HG02870 (cell line): ENCODE results near the gene BST1.
"Not testable (repeated sequence)": the region's sequence is repeated elsewhere in the genome, so short reads cannot be mapped to it uniquely, and the experiment has no call there.

Source experiments
- ATAC-seq: cut with Tn5 transposase; IDR thresholded peaks from one replicate; pipeline ENCODE4 v1.9.1; 2021; ENCODE audit warnings: mild to moderate bottlenecking, moderate library complexity; ENCODE audit not compliant: unreplicated experiment

Gene BST1

DNA sequence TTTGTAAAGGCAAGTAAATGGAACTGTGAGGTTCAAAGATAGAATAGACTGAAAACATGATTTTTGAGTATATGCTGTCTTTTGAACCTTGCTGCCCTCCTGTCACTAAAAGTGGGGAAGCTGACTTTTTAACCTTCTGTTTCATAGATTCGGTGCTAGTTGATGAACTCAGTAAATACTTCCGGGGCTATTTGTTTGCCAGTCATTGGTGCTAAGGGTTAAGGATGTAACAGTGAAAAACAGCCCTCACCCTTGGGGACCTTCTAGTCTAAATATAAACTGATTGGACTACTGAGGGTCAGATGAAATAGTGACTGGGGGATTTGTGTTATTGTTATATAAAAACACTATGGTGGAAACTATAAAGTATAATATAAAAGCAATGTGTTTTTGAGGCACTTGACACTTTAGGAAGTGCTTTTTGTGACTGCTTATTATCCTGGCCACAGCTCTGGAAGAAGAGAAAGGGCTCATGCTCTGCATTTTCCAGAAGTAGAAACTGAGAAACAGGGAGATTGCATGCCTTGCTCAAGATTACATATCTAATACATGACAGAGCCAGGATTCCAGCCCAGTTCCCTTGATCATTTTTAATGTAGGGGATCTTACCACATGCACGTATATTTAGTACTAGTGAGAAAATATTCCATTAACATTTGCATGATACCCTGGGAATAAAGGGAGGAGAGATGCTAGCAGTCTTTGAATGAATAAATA, 3.9 kb downstream of the BST1 start:
- ATAC-seq, result no peak

DNA sequence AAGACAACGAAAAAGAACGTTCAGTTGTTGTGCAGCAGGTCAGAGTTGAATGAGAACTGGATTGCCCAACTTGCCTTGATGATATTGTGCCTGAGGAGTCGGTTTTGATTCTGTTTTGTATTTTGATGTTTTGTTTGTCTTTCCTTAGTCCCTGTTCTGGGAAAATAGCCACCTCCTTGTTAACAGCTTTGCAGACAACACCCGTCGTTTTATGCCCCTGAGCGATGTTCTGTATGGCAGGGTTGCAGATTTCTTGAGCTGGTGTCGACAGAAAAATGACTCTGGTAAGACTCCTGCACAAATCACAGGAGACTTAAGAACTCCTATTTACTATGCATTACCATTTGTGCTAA, 4.5 kb downstream of the BST1 start:
- ATAC-seq, result no peak

DNA sequence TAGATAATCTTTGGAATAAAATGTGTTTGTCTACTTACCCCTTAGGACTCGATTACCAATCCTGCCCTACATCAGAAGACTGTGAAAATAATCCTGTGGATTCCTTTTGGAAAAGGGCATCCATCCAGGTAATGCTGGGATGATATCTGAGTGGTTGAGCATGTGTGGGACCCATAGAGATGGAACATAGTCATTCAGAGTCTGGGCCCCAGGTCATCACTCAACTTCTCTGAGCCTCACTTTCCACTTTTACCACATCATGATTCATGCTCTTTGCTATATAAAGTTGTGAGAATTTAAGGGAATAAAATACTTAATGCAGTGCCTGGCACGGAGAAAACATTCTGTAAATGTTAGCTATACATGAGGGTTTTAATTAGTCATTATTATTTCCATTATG, 8.9 kb downstream of the BST1 start:
- no peak for ATAC-seq

DNA sequence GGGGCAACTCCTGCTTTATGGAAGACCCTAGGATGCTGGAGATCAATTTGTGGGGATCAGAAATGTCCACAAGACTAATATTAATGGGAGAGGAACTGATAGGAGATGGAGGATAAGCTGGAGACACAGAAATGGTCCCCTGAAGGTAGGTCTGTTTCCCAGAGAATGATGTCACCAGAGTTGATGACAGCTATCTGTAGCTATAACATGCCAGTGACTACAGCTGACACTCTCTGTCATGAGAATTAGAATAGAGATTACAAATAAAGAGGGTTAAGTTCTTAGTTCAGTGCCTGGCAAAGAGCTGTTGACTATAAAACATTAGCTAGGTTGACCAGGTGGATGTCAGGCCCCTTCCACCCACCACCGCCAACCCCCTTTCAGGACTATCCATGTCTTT, 9.3 kb downstream of the BST1 start:
- no peak for ATAC-seq

DNA sequence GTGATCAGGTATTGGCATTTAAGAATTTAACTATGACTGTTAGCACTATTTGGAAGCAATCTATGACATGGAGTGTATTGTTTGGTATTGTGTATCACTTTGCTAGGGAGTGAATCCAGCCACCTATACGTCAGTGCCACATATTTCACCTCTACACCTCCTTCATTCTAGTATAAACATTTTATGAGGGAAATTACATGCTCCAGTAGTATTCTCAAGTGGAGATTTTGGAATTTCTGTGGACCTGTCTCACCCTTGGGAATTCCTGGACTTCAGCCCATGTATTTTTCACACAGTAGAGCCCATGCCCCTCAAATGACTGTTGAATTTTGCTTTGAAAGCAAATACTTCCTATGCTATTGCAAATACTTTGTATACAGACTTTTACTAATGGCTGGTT, 11.3 kb downstream of the BST1 start:
- no peak for ATAC-seq

DNA sequence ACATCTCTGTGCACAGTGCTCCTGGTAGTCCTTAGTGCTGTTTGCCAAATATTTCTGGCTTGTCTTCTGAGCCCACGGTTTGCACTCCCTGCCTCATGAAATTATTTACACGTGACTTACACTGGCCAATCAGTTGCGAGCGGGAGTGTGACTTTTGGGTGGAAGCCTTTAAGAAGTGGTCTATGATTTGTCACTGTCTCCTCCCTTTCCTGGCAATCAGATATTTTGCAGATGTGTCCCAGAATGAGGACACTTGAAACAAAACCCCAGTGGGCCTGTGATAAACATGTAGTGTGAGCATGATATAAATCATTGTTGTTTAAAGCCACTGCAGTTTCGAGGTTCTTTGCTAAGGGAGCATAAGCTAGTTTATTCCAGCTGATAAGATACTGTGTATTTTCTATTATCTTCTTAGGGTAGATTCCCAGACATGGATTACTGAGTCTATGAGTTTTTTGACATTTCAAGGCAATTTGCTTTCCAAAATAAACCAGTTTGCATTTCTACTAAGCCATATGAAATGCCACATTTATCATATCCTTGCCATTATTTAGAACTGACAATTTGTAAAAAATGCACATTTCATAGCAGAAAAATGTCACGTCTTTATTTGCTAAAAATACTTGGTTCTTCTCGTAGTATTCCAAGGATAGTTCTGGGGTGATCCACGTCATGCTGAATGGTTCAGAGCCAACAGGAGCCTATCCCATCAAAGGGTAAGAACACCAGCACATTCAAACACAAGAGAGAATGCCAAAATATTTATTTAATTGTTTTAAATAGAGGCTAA, 12.0 kb downstream of the BST1 start:
- no peak for ATAC-seq

DNA sequence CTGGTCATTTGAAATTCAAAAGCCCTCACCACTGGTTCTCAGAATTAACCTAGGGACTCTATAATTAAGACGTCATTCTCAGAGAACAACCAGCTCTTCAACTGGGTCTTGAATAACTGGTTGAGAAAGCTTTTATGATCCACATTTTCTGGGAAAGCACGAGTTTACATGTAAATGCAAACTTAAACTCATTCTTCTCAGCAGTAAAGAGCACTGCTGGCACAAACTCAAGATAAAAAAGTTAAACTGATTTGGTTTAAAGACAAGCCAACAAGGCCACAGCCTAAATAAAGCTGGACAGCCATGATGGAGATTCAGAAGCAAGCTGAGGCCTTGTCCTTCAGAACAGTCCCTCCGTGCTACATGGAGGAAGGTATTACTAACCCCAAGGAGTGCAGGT, 13.2 kb downstream of the BST1 start:
- no peak for ATAC-seq

DNA sequence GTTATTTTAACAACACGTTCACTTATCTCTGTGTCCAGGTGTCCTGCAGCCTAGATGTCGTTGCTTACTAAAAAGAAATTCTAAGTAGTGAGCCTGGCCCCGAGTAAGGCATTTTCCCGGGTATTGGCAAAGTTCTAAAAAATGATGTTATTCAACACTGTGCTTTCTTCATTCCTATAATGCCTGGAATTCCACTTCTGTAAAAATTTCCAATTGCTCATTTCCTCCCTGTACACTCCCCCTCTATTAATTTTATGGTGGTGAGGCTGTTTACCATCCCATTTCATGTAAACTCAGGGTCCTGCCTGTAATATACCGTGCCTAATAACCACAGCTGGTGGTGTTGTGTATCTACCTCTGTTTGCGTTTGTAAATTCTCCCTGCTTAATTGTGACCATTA, 14.2 kb downstream of the BST1 start:
- ATAC-seq, result no peak

DNA sequence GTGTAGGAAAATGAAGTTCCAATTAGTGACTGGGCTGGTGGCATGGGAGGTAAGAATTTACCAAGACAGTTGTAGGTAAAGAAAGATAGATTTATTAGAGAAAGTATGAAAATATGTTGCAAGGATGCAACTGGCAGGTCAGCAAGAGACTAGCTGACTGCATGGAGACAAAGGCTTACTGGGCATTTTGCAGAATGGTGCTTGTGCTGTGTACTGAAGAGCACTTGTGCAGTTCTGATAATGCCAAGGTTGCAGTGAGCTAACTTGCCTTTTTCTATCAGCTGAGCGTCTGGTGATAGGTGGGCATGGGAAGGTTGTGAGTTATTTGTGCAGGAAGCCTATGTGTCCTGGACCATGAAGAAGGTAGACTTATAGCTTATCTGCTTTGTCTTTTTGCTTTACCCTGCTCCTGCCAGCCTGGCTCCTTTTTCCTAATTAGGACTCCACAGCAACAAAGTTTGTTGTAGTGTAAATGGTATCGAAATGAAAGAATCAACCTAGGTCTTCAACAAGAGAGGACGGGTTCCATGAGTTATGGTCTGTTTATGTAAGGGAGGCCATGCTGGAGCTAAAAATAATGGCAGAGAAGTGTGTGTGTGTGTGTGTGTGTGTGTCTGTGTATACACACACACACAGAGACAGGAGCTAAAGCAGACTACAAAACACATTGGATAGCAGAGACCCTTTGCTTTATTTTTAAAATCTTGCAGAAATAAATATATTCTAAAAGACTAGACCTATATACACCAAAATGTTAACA, 15.0 kb downstream of the BST1 start:
- no peak for ATAC-seq

DNA sequence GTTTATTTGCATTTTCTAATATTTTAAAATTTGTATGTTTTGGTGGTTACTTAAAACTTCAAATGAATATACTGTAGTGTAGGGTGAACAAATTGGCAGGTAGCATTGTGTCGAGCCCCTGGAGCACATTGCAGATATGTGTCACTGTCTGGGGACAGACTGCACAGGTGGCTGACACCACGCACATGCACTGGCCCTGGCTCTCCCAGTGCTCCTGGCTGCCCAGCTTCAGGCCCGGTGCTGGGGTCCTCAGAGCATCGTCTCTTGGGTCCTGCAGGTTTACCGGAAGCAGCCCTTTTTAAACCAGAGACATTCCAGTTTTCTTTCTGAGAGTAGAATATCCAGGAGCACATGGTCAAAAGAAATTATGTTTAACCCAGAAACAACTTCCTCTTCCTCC, 15.6 kb downstream of the BST1 start:
- ATAC-seq, result no peak

DNA sequence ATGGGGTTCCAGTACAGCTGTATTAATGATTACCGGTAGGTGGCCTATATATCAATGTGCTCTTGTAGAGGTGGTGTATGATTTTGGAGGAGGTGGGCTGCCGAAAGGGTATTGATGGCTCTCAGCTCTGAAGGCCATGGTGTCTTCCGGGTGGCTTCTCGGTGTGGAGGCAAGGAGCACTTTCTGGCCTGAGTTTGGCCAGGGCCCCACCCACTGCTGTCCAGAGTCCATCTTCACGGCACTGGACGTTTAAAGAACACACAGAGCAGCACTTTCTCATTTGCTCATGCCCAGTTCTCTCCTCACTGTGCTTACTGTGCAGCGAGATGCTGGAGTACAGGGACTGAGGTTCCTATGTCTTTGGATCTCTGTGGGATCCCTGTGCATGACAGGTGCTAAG, 16.1 kb downstream of the BST1 start:
- no peak for ATAC-seq

DNA sequence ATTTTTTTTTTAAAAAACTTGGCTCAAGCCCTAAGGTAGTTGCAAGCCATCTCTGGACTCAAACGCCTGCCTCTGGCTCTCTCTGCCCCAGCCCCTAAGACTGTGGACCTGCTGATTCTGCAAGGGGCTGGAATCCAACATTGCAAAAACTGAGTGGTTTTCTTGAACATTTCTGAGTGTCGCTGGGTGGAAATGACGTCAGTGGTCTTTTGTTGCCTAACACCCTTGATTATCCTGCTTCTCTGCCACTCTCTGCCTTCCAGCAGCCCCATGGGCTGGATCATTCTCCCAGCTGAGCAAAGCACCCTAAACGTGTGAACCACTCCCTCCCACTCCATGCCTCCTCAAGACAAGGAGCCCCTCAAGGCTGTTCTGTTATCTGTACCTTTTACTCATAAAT, 16.6 kb downstream of the BST1 start:
- no peak for ATAC-seq

DNA sequence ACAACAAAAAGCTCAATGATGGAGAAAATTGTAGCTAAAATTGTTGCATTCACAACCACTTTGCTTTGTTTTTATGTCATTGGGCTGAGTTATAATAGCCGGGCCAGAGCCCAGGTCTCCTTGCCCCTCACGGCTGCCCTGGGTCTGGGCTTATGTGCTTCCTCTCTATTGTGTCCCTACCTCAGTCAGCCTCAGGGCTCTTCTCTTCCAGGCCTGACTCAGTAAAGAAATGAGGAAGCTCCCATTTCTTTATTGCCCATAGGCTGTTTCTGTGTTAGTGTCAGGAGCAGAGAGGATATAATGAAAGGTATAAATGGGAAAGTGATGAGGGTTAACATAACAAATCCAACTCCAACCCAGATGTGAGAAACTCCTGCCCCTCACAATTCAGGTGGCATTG, 18.0 kb downstream of the BST1 start:
- ATAC-seq, result no peak

DNA sequence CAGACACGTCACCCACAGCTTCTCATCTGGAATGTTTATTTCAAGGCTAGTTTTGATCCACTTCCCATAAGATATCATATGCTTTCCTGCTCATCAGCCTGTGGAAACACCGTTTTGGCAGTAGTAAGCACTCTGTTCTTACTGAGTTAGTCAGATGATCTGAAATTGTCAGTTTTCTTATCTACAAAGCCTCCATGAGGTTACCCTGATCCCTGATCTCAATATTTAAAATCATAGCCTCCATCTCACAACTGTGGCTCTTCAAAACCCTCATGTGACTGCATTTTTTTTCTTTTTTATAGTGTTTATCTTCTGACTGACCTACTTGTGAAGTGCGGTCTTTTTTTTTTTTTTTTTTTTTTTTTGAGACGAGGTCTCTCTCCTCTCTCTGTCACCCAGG, 22.7 kb downstream of the BST1 start:
- ATAC-seq, result no peak

DNA sequence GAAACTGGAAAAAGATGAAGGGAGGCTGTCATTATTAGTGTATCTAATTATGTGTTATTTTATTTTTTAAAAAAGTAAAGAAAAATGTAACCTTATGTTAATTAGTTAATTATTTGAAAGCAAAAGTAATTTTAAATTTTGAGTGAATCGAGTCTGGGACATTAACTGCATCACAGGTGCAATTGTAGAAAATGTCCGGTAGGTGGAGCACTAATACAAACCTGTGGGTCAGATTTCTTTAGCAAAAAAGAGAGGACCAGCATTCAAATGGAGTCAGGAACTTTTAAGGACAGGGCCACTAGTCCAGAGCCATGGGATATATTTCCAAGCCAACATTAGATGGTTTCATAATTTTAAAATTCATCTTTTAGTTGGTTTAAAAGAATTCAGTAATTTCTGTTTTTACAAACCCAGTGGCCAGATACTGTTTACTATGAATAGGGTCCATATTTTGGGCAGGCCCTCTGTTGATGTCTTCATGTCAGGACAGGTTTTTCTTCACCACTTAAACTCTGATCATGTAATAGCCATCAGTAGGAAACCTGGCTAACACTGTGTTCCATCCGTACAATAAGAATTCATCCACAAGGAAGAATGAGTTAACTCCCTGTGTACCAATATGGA, 27.2 kb downstream of the BST1 start:
- no peak for ATAC-seq

DNA sequence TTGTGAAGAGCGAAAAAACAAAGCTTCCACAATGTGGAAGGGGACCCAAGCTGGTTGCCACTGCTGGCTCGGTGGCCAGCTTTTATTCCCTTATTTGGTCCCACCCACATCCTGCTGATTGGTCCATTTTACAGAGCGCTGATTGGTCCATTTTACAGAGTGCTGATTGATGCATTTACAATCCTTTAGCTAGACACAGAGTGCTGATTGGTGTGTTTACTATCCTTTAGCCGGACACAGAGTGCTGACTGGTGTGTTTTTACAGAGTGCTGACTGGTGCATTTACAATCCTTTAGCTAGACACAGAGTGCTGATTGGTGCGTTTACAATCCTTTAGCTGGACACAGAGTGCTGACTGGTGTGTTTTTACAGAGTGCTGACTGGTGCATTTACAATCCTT, 30.2 kb downstream of the BST1 start:
- ATAC-seq, result not testable (repeated sequence)

DNA sequence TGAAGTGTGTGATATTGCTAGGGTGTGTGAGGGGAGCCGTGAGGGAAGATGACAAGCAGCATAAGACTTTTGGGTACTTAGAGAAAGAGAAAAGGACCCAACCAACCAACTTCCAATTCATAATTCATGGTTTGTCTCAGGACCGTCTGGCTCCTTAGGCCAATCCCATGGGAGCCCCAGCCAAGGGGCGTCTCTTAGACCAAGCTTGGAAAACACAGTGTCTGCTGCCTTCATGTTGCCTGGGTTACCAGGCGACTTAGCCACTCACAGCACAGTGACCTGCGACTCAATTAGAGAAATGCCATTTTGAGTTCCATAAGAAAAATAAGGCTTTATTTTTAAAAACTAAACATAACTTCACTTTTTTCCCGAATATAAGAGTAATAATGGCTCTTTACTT, 32.7 kb downstream of the BST1 start:
- no peak for ATAC-seq

DNA sequence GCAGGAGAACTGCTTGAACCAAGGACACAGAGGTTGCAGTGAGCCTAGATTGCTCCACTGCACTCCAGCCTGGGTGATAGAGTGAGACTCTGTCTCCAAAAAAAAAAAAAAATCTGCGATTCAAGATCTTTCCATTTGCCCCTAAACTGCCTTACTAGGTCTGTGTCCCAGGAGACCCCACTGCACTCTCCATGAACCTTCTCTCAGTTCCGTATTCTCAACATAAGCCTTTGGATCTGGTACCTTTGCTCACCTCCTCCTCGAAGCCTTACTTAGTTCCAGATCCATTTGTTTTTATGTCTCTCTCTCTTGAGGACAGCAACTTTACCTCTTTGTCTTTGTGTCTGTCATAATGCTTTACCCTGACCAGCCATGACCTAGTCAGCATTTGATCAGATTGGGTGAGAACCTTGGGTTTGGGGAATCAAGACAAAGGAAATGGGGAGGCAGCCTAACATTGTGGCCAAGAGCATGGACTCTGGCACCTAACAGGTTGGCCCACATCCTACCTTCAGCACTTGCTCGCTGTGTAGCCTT, 33.7 kb downstream of the BST1 start:
- ATAC-seq, result no peak

DNA sequence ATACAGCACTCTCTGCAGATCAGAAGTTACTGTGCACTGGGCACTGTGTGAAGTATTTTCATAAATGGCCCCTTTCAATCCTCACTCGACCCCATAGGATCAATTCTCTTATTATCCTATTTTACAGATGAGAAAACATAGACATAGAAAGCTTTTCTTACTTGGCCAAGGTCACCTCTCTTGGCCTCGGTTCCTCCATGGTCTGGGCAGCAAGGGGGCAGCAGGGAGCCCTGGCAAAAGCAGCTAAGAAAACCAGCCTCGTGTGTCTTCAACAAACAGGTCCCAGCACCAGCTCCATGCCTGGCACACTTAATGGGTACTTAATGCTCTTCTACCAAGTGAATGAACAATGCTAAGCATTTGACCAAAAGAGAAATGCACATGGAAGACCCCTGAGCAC, 34.4 kb downstream of the BST1 start:
- ATAC-seq, result no peak

DNA sequence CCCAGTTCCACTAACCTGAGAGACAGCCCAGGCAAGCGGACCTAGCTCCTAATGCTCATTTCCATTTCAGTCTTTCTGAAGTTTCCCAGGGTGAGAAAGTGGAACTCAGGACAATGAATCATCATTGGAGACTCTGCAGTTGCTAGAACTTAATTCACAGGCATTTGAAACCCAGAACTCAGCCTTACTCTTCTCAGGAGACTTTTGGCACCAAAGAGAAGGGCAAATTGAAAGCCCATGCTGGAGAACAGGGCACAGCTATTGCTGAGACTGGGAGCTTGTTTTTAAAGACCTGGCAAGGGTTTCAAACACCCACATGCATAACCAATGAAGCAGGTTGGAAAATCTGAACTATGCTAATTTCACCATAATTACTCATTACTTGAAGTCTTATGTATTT, 36.0 kb downstream of the BST1 start:
- no peak for ATAC-seq

DNA sequence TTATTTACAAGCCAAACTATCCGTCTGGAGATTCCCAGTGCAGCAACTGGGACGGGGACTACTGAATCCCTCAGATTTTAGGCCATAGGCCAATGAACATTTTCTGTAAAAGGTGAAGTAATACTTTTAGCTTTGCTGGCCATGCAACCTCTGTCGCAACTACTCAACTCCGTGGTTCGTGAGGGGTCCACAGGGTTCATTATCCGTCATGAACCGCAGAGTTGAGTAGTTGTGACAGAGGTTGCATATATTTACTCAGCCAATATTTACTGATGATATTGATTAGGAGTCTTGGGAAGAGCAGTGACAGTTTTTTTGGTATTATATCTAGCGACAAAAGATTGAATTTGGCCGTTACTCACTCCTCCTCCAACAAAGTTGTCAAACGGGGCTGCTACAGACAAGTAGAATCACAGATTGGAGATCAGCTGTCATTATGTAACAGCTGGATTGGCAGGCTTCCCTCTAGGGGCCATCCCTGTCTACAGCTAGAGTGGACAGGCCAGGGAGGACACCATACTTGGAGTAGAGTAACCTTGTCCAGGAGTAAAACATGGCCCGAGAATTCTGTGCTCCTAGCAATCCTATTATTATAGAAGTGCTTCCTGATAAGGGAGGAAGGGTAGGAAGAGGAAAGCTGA, 38.0 kb downstream of the BST1 start:
- no peak for ATAC-seq
